ENCODE results near the gene ZNF157.
"Not testable (repeated sequence)": the region's sequence is repeated elsewhere in the genome, so short reads cannot be mapped to it uniquely, and the experiment has no call there.

ZNF157 gene

GRCh38 chrX:47370278-47370677 lies at the start of gene ZNF157:
Gene ZNF157 (plus strand): TSS chrX:47370578. CDS start chrX:47370669, 91 bp downstream.
- DNase-seq = no peak

GRCh38 chrX:47321386-47321785 lies 49.0 kb upstream of the ZNF157 start:
- DNase-seq = no peak

- DNase-seq = no peak
Observed at GRCh38 chrX:47321823-47322371, 48.5 kb upstream of the ZNF157 start.

GRCh38 chrX:47327902-47328301 lies 42.5 kb upstream of the ZNF157 start:
- DNase-seq = no peak

- not testable (repeated sequence) for DNase-seq
Observed at GRCh38 chrX:47332729-47333128, 37.6 kb upstream of the ZNF157 start.

- DNase-seq = no peak
Observed at GRCh38 chrX:47351706-47352105, 18.7 kb upstream of the ZNF157 start.

- peak; percentile 34 for DNase-seq
Observed at GRCh38 chrX:47358387-47359065, 11.9 kb upstream of the ZNF157 start.

GRCh38 chrX:47360423-47361179 lies 9.8 kb upstream of the ZNF157 start:
- DNase-seq = no peak

GRCh38 chrX:47361538-47362511 lies 8.6 kb upstream of the ZNF157 start:
- peak; percentile 36 for DNase-seq

GRCh38 chrX:47366041-47366722 lies 4.2 kb upstream of the ZNF157 start:
- peak; percentile 76 for DNase-seq

GRCh38 chrX:47373198-47373597 lies 2.8 kb downstream of the ZNF157 start:
- DNase-seq = no peak

GRCh38 chrX:47380268-47380667 lies 9.9 kb downstream of the ZNF157 start:
- DNase-seq = peak; percentile 65

GRCh38 chrX:47380837-47381236 lies 10.5 kb downstream of the ZNF157 start:
- not testable (repeated sequence) for DNase-seq

- peak; percentile 60 for DNase-seq
Observed at GRCh38 chrX:47384502-47384901, 14.1 kb downstream of the ZNF157 start.

GRCh38 chrX:47390780-47391179 lies 20.4 kb downstream of the ZNF157 start:
- no peak for DNase-seq

- DNase-seq = no peak
Observed at GRCh38 chrX:47413179-47413594, 42.8 kb downstream of the ZNF157 start.

- no peak for DNase-seq
Observed at GRCh38 chrX:47420265-47420664, 49.9 kb downstream of the ZNF157 start.

GRCh38 chrX:47420962-47421361 lies 50.6 kb downstream of the ZNF157 start:
- DNase-seq = no peak

GRCh38 chrX:47422444-47422843 lies 52.1 kb downstream of the ZNF157 start:
- DNase-seq = no peak

- DNase-seq = no peak
Observed at GRCh38 chrX:47430925-47431324, 60.5 kb downstream of the ZNF157 start.

GRCh38 chrX:47446431-47446830 lies 76.1 kb downstream of the ZNF157 start:
- DNase-seq = no peak

- no peak for DNase-seq
Observed at GRCh38 chrX:47446971-47447370, 76.6 kb downstream of the ZNF157 start.

Measured in activated T-cell treated with anti-CD3 and anti-CD28 coated beads, Interleukin-2, amount 50 U/mL, for 1 hour (primary cell).